BJ (cell line): ENCODE measurements around the gene ABCB1. TPM values are rescaled to one million over a fixed set of nuclear protein-coding genes. Genes with fewer than 3 reads are reported as not detected.

ENCODE experiments used
- CTCF ChIA-PET: fragments of 350-600 bp; formaldehyde crosslinking; extraction: SDS; loops from one replicate; lab custom pipeline; 2021; ENCODE audit warnings: antibody characterized with exemption, inconsistent platforms; lab: Yijun Ruan, JAX
- POLR2A ChIA-PET: fragments of 300-600 bp; sonication (Branson Sonifier 250); formaldehyde crosslinking; extraction: SDS; loops from one replicate; lab custom pipeline; 2021; ENCODE audit warnings: antibody characterized with exemption; lab: Charles Lee
- DNase-seq: peaks from one replicate; pipeline ENCODE4 v3.0.0-alpha.2; 2011; ENCODE audit warnings: low read depth
- H3K27me3 ChIP-seq: 2 replicates; pipeline ENCODE4 v1.6.0; 2011; ENCODE audit warnings: low read length; ENCODE audit not compliant: control insufficient read depth, insufficient read depth
- H3K36me3 ChIP-seq: 2 replicates; pipeline ENCODE4 v1.5.1; 2011; ENCODE audit warnings: low read length; ENCODE audit not compliant: control insufficient read depth, insufficient read depth
- H3K4me3 ChIP-seq: 2 replicates; pipeline ENCODE4 v1.5.1; 2011; ENCODE audit warnings: low read depth, mild to moderate bottlenecking, control low read depth, low read length
- CTCF ChIP-seq: IDR thresholded peaks from 2 replicates; pipeline ENCODE4 v1.5.1; 2011; ENCODE audit warnings: low read depth, mild to moderate bottlenecking, control low read depth, inconsistent platforms, low read length, moderate library complexity; ENCODE audit not compliant: insufficient read depth
- polyA plus RNA-seq: library from polyadenylated mRNA; depleted of rRNA; stranded (reverse); fragments of >200 nt; gene quantifications from 2 replicates; pipeline ENCODE4 v1.2.3, GENCODE V29; 2011

The ABCB1 gene
- polyA plus RNA-seq, 1 experiment, result 0.25 TPM

DNA sequence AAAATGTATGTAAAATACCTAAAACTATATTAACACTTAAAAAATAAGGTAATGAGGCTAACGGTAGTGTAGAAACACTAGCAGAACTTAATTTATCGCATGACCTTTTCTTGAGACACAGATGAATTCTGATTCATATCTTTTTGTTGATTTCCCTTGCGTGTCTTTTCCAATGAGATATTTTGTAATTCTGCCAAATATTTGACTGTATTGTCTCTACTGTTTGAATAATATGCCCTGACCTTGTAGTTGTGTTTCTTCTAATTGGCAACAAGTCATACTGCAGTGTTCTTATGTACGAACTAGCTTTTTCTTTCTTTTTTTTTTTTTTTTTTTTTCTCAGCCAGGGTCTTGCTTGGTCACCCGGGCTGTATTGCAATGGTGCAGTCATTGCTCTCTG lies 9.2 kb upstream of the ABCB1 start:
- H3K36me3 ChIP-seq, result no peaks in the 10 kb centered on the region
- CTCF ChIA-PET, result no interaction called here
- TF ChIP-seq CTCF, result no peak
- no peak overlapping the region for H3K4me3 ChIP-seq
- no peak for DNase-seq
- POLR2A ChIA-PET, result no interaction called here
- no peaks in the 10 kb centered on the region for H3K27me3 ChIP-seq

GRCh38 chr7:87608431-87608830 lies 7.7 kb upstream of the ABCB1 start:
- CTCF ChIA-PET, result no interaction called here
- no peaks in the 10 kb centered on the region for H3K36me3 ChIP-seq
- POLR2A ChIA-PET, result no interaction called here
- DNase-seq, result no peak
- TF ChIP-seq CTCF, result no peak
- H3K27me3 ChIP-seq, result no peaks in the 10 kb centered on the region
- no peak overlapping the region for H3K4me3 ChIP-seq

DNA sequence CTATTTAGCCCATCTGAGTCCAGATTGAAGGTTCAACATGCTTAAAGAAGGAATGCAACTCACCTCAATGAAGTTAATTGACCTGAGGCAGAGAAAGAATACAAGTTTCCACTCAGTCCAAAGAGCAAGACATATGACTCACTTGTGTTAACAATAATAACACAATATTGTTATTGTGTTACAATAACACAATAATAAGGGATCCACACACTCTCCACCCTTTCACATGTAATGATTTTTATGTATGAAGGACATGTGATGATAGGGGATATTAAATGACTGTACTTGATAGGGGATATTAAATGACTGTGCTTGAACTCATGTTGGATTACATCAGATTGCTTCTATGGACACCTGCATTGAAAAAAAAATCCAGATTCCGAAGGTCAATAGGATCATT lies 3.6 kb upstream of the ABCB1 start:
- Histone ChIP-seq H3K4me3 (no peak overlapping the region), H3K36me3 (no peaks in the 10 kb centered on the region), H3K27me3 (peaks cover 8% of the 10 kb centered on the region)
- CTCF ChIA-PET, result no interaction called here
- no peak for DNase-seq
- POLR2A ChIA-PET, result no interaction called here
- TF ChIP-seq CTCF, result no peak

DNA sequence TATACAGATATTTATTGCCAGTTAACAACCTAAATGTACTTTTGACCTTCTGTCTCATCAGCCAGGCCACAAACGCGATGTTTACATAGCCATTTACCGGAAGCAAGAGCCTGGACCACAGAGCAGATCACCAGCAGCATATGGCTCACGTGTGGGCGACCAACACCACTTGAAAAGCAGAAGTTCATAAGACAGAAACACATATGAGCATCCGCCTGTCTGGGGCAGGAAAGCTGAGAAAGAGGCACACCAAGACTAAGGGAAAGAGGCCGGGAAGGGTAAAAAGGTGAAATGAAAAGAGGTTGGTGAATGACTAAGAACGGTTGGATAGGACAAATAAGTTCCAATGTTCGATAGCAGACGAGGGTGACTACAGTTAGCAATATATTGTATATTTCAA lies 1.3 kb downstream of the ABCB1 start:
- Histone ChIP-seq H3K4me3 (no peak overlapping the region), H3K36me3 (no peaks in the 10 kb centered on the region), H3K27me3 (peaks cover 8% of the 10 kb centered on the region)
- no peak for DNase-seq
- ChIA-PET POLR2A (no interaction called here), CTCF (interaction anchor here (0.6 kb wide), 1 partner anchor 271 kb away, joined by 3 read pairs; no protein-coding TSS in a partner anchor)
- TF ChIP-seq CTCF, result no peak

- ChIA-PET POLR2A (no interaction called here), CTCF (no interaction called here)
- no peak for DNase-seq
- H3K27me3 ChIP-seq, result peaks cover 8% of the 10 kb centered on the region
- H3K4me3 ChIP-seq, result no peak overlapping the region
- H3K36me3 ChIP-seq, result no peaks in the 10 kb centered on the region
- TF ChIP-seq CTCF, result no peak
Observed at GRCh38 chr7:87598234-87599009, 2.3 kb downstream of the ABCB1 start.
